ENCODE data around the gene BMP8A. TPM values are rescaled to one million over a fixed set of nuclear protein-coding genes. Genes with fewer than 3 reads are reported as not detected.
"Not testable (repeated sequence)": the region's sequence is repeated elsewhere in the genome, so short reads cannot be mapped to it uniquely, and the experiment has no call there.

Gene BMP8A
- total and polyA plus RNA-seq, 2 experiments from 2014 or later, result 1.2 to 2.8 TPM

DNA sequence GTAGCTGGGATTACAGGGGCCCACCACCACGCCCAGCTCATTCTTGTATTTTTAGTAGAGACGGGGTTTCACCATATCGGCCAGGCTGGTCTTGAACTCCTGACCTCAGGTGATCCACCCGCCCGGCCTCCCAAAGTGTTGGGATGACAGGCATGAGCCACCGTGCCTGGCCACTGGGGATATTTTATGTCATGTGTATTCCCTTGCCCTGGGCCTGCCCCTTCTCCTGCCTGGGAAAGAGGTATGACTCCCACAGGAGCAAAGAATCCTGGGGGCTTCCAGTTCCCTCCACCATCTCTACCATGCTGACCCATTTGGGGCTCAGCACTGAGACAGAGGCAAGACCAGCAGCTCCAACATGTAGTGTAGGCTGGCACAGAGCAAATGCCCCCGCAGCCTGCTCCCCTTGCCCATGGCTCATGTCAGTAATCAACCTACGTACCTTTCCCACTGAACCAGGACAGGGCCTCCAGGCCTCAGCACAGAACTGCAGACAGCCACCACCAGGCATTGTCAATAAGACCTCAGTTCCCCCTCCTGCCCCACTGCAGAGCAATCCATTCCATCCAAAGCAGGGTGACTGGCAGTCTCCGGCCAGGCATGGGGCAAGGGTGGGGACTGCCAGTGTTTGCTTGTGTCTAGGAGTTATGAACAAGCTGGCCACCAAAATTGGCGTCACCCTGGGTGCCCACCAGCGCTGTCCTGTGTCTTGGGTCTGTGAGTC, 35.2 kb downstream of the BMP8A start:
- TF ChIP-seq EZH2phosphoT487 (IDR thresholded peaks at IDR 0.05; ENCODE audit: low read depth, severe bottlenecking, unreplicated experiment), result no peak
- no peak for TF ChIP-seq EZH2 (IDR thresholded peaks at IDR 0.05; ENCODE audit: borderline replicate concordance)
- TF ChIP-seq, protein P1, sequence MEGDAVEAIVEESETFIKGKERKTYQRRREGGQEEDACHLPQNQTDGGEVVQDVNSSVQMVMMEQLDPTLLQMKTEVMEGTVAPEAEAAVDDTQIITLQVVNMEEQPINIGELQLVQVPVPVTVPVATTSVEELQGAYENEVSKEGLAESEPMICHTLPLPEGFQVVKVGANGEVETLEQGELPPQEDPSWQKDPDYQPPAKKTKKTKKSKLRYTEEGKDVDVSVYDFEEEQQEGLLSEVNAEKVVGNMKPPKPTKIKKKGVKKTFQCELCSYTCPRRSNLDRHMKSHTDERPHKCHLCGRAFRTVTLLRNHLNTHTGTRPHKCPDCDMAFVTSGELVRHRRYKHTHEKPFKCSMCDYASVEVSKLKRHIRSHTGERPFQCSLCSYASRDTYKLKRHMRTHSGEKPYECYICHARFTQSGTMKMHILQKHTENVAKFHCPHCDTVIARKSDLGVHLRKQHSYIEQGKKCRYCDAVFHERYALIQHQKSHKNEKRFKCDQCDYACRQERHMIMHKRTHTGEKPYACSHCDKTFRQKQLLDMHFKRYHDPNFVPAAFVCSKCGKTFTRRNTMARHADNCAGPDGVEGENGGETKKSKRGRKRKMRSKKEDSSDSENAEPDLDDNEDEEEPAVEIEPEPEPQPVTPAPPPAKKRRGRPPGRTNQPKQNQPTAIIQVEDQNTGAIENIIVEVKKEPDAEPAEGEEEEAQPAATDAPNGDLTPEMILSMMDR (IDR thresholded peaks at IDR 0.05; ENCODE audit: poor library complexity), result no peak
- WGBS (ENCODE audit: low lambda C conversion rate, missing lambda C conversion rate), result 96% methylated on average over 11 of the region's 11 CpGs
- Histone ChIP-seq H3K79me2 (no peaks in the 10 kb centered on the region), H3K27ac (no peak overlapping the region), H3K27me3 (no peaks in the 10 kb centered on the region), H3K4me3 (no peak overlapping the region), H3K36me3 (replicated peaks; ENCODE audit: insufficient read depth, low read depth) (no peaks in the 10 kb centered on the region), H4K20me1 (ENCODE audit: insufficient read depth, poor library complexity, severe bottlenecking) (no peaks in the 10 kb centered on the region), H2AFZ (no peak overlapping the region), H3K4me2 (no peak overlapping the region), H3K4me1 (ENCODE audit: insufficient read depth) (no peaks in the 10 kb centered on the region), H3K9me2 (replicated peaks; ENCODE audit: insufficient read depth) (no peaks in the 10 kb centered on the region), H3K9me3 (ENCODE audit: low read depth) (no peaks in the 10 kb centered on the region)
- DNase-seq (ENCODE audit: low spot score), result no peak

DNA sequence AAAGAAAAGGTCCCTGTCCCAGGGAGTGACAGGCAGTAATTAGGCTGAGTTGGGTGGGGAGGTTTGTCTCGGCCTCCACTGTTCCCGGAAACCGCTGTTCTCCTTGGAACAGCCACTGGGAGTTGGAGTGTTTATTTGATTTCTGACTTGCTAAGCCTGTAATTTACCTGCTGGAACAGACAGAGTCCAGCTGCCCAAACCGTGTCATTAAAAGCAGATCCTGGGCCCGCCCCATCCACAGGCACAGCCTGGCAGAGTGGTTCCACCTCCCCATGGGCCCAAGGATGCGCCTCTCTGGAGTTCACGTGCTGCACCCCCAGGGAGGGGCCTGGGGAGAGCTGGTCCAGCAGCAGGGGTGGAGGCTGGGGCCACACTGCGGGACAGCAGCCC, 35.7 kb downstream of the BMP8A start:
- H4K20me1 ChIP-seq (ENCODE audit: insufficient read depth, poor library complexity, severe bottlenecking); H2AFZ ChIP-seq; H3K36me3 ChIP-seq (replicated peaks; ENCODE audit: insufficient read depth, low read depth); H3K27ac ChIP-seq; H3K4me3 ChIP-seq; H3K4me2 ChIP-seq; H3K9me2 ChIP-seq (replicated peaks; ENCODE audit: insufficient read depth); H3K79me2 ChIP-seq; H3K9me3 ChIP-seq (ENCODE audit: low read depth); H3K4me1 ChIP-seq (ENCODE audit: insufficient read depth); DNase-seq (ENCODE audit: low spot score); H3K27me3 ChIP-seq: not testable (repeated sequence)
- WGBS (ENCODE audit: low lambda C conversion rate, missing lambda C conversion rate), result 74% methylated on average over 8 of the region's 8 CpGs

DNA sequence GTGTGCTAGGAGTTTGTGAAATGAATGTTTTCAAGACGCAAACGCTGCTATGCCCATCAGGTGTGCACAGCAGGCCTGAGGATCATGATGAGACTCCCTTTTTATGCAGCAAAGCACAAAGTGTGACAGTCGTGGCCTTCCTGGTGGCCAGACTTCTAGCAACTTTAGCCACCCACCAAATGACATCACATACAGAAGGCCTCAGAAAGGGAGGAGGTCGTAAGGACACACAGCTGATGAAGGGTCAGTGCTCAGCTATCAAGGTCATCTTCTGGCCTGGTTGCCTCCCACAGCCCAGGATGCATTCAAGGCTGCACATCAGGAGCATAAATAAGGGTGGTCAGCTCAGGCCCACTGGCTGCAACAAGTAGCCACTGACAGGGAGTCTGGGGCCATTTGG, 36.6 kb downstream of the BMP8A start:
- no peaks in the 10 kb centered on the region for H3K36me3 ChIP-seq (replicated peaks; ENCODE audit: insufficient read depth, low read depth)
- H3K79me2 ChIP-seq, result no peaks in the 10 kb centered on the region
- no peaks in the 10 kb centered on the region for H3K27me3 ChIP-seq
- no peaks in the 10 kb centered on the region for H4K20me1 ChIP-seq (ENCODE audit: insufficient read depth, poor library complexity, severe bottlenecking)
- no peak for DNase-seq (ENCODE audit: low spot score)
- H3K4me2 ChIP-seq, result no peak overlapping the region
- 88% methylated on average over 4 of the region's 4 CpGs for WGBS (ENCODE audit: low lambda C conversion rate, missing lambda C conversion rate)
- H3K27ac ChIP-seq, result no peak overlapping the region
- H3K4me3 ChIP-seq, result no peak overlapping the region
- TF ChIP-seq, protein P1 (IDR thresholded peaks at IDR 0.05; ENCODE audit: poor library complexity), result no peak
- no peak for TF ChIP-seq EZH2phosphoT487 (IDR thresholded peaks at IDR 0.05; ENCODE audit: low read depth, severe bottlenecking, unreplicated experiment)
- TF ChIP-seq EZH2 (IDR thresholded peaks at IDR 0.05; ENCODE audit: borderline replicate concordance), result no peak
- H3K9me2 ChIP-seq (replicated peaks; ENCODE audit: insufficient read depth), result no peaks in the 10 kb centered on the region
- no peaks in the 10 kb centered on the region for H3K9me3 ChIP-seq (ENCODE audit: low read depth)
- H3K4me1 ChIP-seq (ENCODE audit: insufficient read depth), result no peaks in the 10 kb centered on the region
- no peak overlapping the region for H2AFZ ChIP-seq

DNA sequence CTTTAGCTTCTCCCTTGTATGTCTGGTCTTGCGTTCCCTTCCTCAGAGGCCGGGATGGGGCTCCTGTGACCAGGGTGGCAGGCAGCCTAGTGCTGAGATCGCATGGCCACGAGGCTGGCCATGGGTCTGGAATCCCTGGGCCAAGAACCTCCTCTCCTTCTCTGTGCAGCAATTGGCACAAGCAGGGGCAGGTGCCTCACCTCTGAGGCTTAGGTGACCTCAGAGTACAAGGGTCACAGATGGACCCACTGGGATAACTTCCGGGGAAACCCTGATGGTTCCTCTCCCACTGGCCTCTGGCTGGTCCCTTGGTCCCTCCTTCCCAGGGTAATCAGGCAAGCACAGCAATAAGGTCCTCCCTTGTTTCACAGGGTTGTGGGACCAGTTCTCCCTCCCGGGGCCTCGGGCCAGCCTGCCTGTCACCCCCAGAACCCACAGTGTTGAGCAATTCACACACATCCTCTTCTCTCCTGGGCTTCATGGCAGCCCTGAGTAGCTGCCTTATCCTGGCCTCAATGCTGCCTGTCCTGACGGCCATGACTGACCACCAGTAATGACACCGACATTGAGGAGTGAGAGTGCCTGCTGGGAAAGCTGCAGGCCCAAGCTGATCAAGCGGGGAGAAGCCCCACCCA, 38.6 kb downstream of the BMP8A start:
- Histone ChIP-seq H2AFZ (no peak overlapping the region), H3K36me3 (replicated peaks; ENCODE audit: insufficient read depth, low read depth) (no peaks in the 10 kb centered on the region), H3K27me3 (no peaks in the 10 kb centered on the region), H3K4me2 (no peak overlapping the region), H4K20me1 (ENCODE audit: insufficient read depth, poor library complexity, severe bottlenecking) (no peaks in the 10 kb centered on the region), H3K9me3 (ENCODE audit: low read depth) (no peaks in the 10 kb centered on the region), H3K4me1 (ENCODE audit: insufficient read depth) (no peaks in the 10 kb centered on the region), H3K9me2 (replicated peaks; ENCODE audit: insufficient read depth) (no peaks in the 10 kb centered on the region), H3K27ac (no peak overlapping the region), H3K79me2 (no peaks in the 10 kb centered on the region), H3K4me3 (no peak overlapping the region)
- no peak for DNase-seq (ENCODE audit: low spot score)
- TF ChIP-seq EZH2 (IDR thresholded peaks at IDR 0.05; ENCODE audit: borderline replicate concordance), result no peak
- TF ChIP-seq, protein P1 (IDR thresholded peaks at IDR 0.05; ENCODE audit: poor library complexity), result no peak
- no peak for TF ChIP-seq EZH2phosphoT487 (IDR thresholded peaks at IDR 0.05; ENCODE audit: low read depth, severe bottlenecking, unreplicated experiment)
- 94% methylated on average over 10 of the region's 10 CpGs for WGBS (ENCODE audit: low lambda C conversion rate, missing lambda C conversion rate)
